HCT116 (cell line): ENCODE data around the gene XPO4. TPM values are rescaled to one million over a fixed set of nuclear protein-coding genes. Genes with fewer than 3 reads are reported as not detected.

ENCODE experiments used
- ATAC-seq: fragments of 200-7000 bp; cut with Tn5 transposase; 2 replicates; pipeline ENCODE4 v1.9.1; 2020; ENCODE audit warnings: mild to moderate bottlenecking, moderate library complexity
- BruUV-seq: library from RNA; stranded (reverse); fragments of 400-500 nt; replicated peaks from 2 replicates; lab custom pipeline; 2021; lab: Mats Ljungman, UMichigan
- CTCF ChIA-PET: fragments of 300-600 bp; sonication (Branson Sonifier 250); formaldehyde crosslinking; loops from one replicate; lab custom pipeline; 2021; ENCODE audit warnings: antibody characterized with exemption; lab: Charles Lee
- POLR2A ChIA-PET: fragments of 300-600, 350-600 bp; sonication (Branson Sonifier 250); formaldehyde crosslinking; loops from one replicate; lab custom pipeline; 2021; ENCODE audit warnings: antibody characterized with exemption; lab: Charles Lee
- RAD21 ChIA-PET, 2 experiments: fragments of 300-600 bp; sonication (Branson Sonifier 250); formaldehyde crosslinking; loops; one replicate each; lab custom pipeline; 2023; ENCODE audit warnings: low total read pairs in 2 of 2; ENCODE audit not compliant: uncharacterized antibody in 2 of 2, unreplicated experiment in 2 of 2, low non-redundant PET in 1 of 2; lab: Charles Lee
- DNase-seq: peaks from one replicate; pipeline ENCODE4 v3.0.0-alpha.2; 2010; ENCODE audit warnings: low read depth, low spot score
- H2AFZ ChIP-seq: fragments of 200-600 bp; shearing (Covaris generic), sonication (generic); 2 replicates; pipeline ENCODE4 v1.6.1; 2017; ENCODE audit warnings: low read depth, mixed run types, mixed read lengths, antibody characterized with exemption, low read length; ENCODE audit not compliant: poor library complexity, severe bottlenecking
- H3K27ac ChIP-seq: 2 replicates; pipeline ENCODE4 v1.5.1; 2012; ENCODE audit warnings: low read depth, low read length
- H3K27me3 ChIP-seq: fragments of 200-600 bp; sonication (generic); 2 replicates; pipeline ENCODE4 v1.6.1; 2016; ENCODE audit warnings: mixed run types, low read length, mixed read lengths; ENCODE audit not compliant: insufficient read depth
- H3K36me3 ChIP-seq, 2 experiments: fragments of 200-500 bp in 1 of 2; fragments of 200-600 bp in 1 of 2; sonication (Bioruptor generic) in 1 of 2; sonication (generic) in 1 of 2; 2 replicates each; pipeline versions ENCODE4 v1.5.1 to v1.6.1; 2014 to 2016; ENCODE audit warnings: low read length in 2 of 2, inconsistent platforms in 1 of 2, mixed read lengths in 1 of 2, mixed run types in 1 of 2; ENCODE audit not compliant: insufficient read depth in 2 of 2, control insufficient read depth in 1 of 2
- H3K4me1 ChIP-seq, 2 experiments: fragments of 200-600 bp in 1 of 2; sonication (generic) in 1 of 2; 2 replicates each; pipeline versions ENCODE4 v1.5.1 to v1.6.1; 2012 to 2017; ENCODE audit warnings: low read length in 2 of 2, inconsistent platforms in 1 of 2, mild to moderate bottlenecking in 1 of 2, mixed read lengths in 1 of 2, mixed run types in 1 of 2, moderate library complexity in 1 of 2; ENCODE audit not compliant: insufficient read depth in 2 of 2, control insufficient read depth in 1 of 2
- H3K4me2 ChIP-seq: fragments of 200-600 bp; sonication (generic); 2 replicates; pipeline ENCODE4 v1.6.1; 2017; ENCODE audit warnings: mixed run types, low read length, mixed read lengths
- H3K4me3 ChIP-seq, 2 experiments: fragments of 200-600 bp in 1 of 2; sonication (generic) in 1 of 2; replicated peaks in 1 of 2; 2 replicates each; pipeline ENCODE4 v1.5.1; 2011 to 2016; ENCODE audit warnings: low read length in 2 of 2, control low read depth in 1 of 2, low read depth in 1 of 2, mild to moderate bottlenecking in 1 of 2, mixed read lengths in 1 of 2, mixed run types in 1 of 2
- H3K79me2 ChIP-seq: fragments of 200-600 bp; sonication (generic); 2 replicates; pipeline ENCODE4 v1.6.1; 2017; ENCODE audit warnings: mild to moderate bottlenecking, mixed run types, low read length, moderate library complexity, mixed read lengths; ENCODE audit not compliant: insufficient read depth
- H3K9ac ChIP-seq: fragments of 200-600 bp; sonication (generic); 2 replicates; pipeline ENCODE4 v1.6.1; 2016; ENCODE audit warnings: low read length, mixed read lengths
- H3K9me2 ChIP-seq: fragments of 200-600 bp; sonication (generic), shearing (Covaris generic); 2 replicates; pipeline ENCODE4 v1.6.1; 2017; ENCODE audit warnings: mixed run types, mild to moderate bottlenecking, moderate library complexity; ENCODE audit not compliant: insufficient read depth
- H3K9me3 ChIP-seq, 2 experiments: fragments of 200-500 bp in 1 of 2; fragments of 200-600 bp in 1 of 2; sonication (Bioruptor generic) in 1 of 2; sonication (generic) in 1 of 2; 2 replicates each; pipeline ENCODE4 v1.6.1; 2014 to 2017; ENCODE audit warnings: low read length in 2 of 2, mixed read lengths in 2 of 2, inconsistent platforms in 1 of 2, low read depth in 1 of 2, mild to moderate bottlenecking in 1 of 2, mixed run types in 1 of 2, moderate library complexity in 1 of 2; ENCODE audit not compliant: control insufficient read depth in 1 of 2, insufficient read depth in 1 of 2
- H4K20me1 ChIP-seq: fragments of 200-600 bp; sonication (generic), shearing (Covaris generic); 2 replicates; pipeline ENCODE4 v1.6.1; 2017; ENCODE audit warnings: mixed run types, mild to moderate bottlenecking, moderate library complexity; ENCODE audit not compliant: insufficient read depth
- CEBPB ChIP-seq: IDR thresholded peaks from 2 replicates; pipeline ENCODE4 v1.6.1; 2012; ENCODE audit warnings: low read depth
- EGR1 ChIP-seq: IDR thresholded peaks from 2 replicates; pipeline ENCODE4 v1.6.1; 2012; ENCODE audit warnings: low read depth
- ELF1 ChIP-seq: IDR thresholded peaks from 2 replicates; pipeline ENCODE4 v1.6.1; 2012; ENCODE audit warnings: low read depth, borderline replicate concordance
- EZH2 ChIP-seq: fragments of 200-600 bp; sonication (generic); IDR thresholded peaks from 2 replicates; pipeline ENCODE4 v1.6.1; 2017; ENCODE audit warnings: antibody characterized with exemption, mixed run types
- FOSL1 ChIP-seq: IDR thresholded peaks from 2 replicates; pipeline ENCODE4 v1.6.1; 2012; ENCODE audit warnings: low read depth
- POLR2A ChIP-seq: IDR thresholded peaks from 2 replicates; pipeline ENCODE4 v1.7.0; 2011; ENCODE audit warnings: borderline replicate concordance; ENCODE audit not compliant: insufficient read depth, insufficient read length; ENCODE audit errors: extremely low read depth
- POLR2AphosphoS5 ChIP-seq: IDR thresholded peaks from 2 replicates; pipeline ENCODE4 v1.6.1; 2011; ENCODE audit warnings: mild to moderate bottlenecking, low read depth, low read length, moderate library complexity
- SIN3A ChIP-seq: IDR thresholded peaks from 2 replicates; pipeline ENCODE4 v1.6.1; 2012; ENCODE audit warnings: low read depth
- SP1 ChIP-seq: IDR thresholded peaks from 2 replicates; pipeline ENCODE4 v1.6.1; 2012; ENCODE audit warnings: low read depth
- SRF ChIP-seq: IDR thresholded peaks from 2 replicates; pipeline ENCODE4 v1.6.1; 2012; ENCODE audit warnings: low read depth
- YY1 ChIP-seq: IDR thresholded peaks from 2 replicates; pipeline ENCODE4 v1.6.1; 2011; ENCODE audit warnings: low read length, low read depth, moderate library complexity, mild to moderate bottlenecking; ENCODE audit not compliant: insufficient replicate concordance; ENCODE audit errors: extremely low read depth
- ZFX ChIP-seq: fragments of 450-650 bp; IDR thresholded peaks from 2 replicates; pipeline ENCODE4 v1.6.1; 2017
- ZNF274 ChIP-seq: fragments of 200-500 bp; sonication (Bioruptor generic); IDR thresholded peaks from 2 replicates; pipeline ENCODE4 v1.6.1; 2014; ENCODE audit warnings: mild to moderate bottlenecking, low read depth, low read length, inconsistent platforms
- intact Hi-C: fragments of 100-400 bp; cut with micrococcal nuclease; formaldehyde crosslinking; loops from 2 replicates; pipeline ENCODE4 v1.10.0; 2022
- total RNA-seq: library from RNA; stranded (reverse); gene quantifications from one replicate; pipeline ENCODE4 v1.2.1, GENCODE V29; 2021; ENCODE audit not compliant: unreplicated experiment
- TF ChIP-seq, protein P1 (sequence below): IDR thresholded peaks from 2 replicates; pipeline ENCODE4 v1.6.1; 2012
- TF ChIP-seq, protein P2 (sequence below): IDR thresholded peaks from 2 replicates; pipeline ENCODE4 v1.6.1; 2012
- TF ChIP-seq, protein P3 (sequence below): IDR thresholded peaks from 2 replicates; pipeline ENCODE4 v1.6.1; 2011; ENCODE audit warnings: mild to moderate bottlenecking, low read length, moderate library complexity; ENCODE audit not compliant: insufficient replicate concordance; ENCODE audit errors: extremely low read depth
- TF ChIP-seq, protein P4 (sequence below): IDR thresholded peaks from 2 replicates; pipeline ENCODE4 v1.6.1; 2012; ENCODE audit warnings: low read depth

XPO4 gene
- total RNA-seq, 1 experiment from 2014 or later: 29.7 TPM

DNA sequence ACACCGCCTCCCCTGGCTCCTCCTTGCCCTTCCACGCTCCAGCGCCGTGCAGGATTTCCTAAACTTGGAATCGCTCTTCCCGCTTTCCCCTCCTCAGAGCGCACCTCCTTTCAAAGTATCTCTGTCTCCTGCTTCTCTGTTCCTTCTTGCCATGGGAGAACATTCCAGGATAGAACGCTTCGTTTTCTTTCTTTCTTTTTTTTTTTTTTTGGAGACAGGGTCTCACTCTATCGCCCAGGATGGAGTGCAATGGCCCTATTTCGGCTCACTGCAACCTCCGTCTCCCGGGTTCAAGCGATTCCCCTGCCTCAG is 574 bp upstream of the XPO4 start:
- POLR2A ChIA-PET: interaction anchor here (0.7 kb wide), 1 partner anchor 531 kb away, joined by 3 read pairs; no protein-coding TSS in a partner anchor
- TF ChIP-seq SRF (no peak), ZNF274 (no peak), ELF1 (no peak), CEBPB (no peak), YY1 (no peak), ZFX (no peak), EZH2 (no peak), FOSL1 (no peak), POLR2AphosphoS5 (no peak), SIN3A (no peak), POLR2A (no peak), SP1 (no peak), EGR1 (no peak)
- TF ChIP-seq, protein P1, sequence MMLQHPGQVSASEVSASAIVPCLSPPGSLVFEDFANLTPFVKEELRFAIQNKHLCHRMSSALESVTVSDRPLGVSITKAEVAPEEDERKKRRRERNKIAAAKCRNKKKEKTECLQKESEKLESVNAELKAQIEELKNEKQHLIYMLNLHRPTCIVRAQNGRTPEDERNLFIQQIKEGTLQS: no peak
- TF ChIP-seq, protein P2, sequence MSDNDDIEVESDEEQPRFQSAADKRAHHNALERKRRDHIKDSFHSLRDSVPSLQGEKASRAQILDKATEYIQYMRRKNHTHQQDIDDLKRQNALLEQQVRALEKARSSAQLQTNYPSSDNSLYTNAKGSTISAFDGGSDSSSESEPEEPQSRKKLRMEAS: no peak
- TF ChIP-seq, protein P3, sequence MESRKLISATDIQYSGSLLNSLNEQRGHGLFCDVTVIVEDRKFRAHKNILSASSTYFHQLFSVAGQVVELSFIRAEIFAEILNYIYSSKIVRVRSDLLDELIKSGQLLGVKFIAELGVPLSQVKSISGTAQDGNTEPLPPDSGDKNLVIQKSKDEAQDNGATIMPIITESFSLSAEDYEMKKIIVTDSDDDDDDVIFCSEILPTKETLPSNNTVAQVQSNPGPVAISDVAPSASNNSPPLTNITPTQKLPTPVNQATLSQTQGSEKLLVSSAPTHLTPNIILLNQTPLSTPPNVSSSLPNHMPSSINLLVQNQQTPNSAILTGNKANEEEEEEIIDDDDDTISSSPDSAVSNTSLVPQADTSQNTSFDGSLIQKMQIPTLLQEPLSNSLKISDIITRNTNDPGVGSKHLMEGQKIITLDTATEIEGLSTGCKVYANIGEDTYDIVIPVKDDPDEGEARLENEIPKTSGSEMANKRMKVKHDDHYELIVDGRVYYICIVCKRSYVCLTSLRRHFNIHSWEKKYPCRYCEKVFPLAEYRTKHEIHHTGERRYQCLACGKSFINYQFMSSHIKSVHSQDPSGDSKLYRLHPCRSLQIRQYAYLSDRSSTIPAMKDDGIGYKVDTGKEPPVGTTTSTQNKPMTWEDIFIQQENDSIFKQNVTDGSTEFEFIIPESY: no peak
- TF ChIP-seq, protein P4, sequence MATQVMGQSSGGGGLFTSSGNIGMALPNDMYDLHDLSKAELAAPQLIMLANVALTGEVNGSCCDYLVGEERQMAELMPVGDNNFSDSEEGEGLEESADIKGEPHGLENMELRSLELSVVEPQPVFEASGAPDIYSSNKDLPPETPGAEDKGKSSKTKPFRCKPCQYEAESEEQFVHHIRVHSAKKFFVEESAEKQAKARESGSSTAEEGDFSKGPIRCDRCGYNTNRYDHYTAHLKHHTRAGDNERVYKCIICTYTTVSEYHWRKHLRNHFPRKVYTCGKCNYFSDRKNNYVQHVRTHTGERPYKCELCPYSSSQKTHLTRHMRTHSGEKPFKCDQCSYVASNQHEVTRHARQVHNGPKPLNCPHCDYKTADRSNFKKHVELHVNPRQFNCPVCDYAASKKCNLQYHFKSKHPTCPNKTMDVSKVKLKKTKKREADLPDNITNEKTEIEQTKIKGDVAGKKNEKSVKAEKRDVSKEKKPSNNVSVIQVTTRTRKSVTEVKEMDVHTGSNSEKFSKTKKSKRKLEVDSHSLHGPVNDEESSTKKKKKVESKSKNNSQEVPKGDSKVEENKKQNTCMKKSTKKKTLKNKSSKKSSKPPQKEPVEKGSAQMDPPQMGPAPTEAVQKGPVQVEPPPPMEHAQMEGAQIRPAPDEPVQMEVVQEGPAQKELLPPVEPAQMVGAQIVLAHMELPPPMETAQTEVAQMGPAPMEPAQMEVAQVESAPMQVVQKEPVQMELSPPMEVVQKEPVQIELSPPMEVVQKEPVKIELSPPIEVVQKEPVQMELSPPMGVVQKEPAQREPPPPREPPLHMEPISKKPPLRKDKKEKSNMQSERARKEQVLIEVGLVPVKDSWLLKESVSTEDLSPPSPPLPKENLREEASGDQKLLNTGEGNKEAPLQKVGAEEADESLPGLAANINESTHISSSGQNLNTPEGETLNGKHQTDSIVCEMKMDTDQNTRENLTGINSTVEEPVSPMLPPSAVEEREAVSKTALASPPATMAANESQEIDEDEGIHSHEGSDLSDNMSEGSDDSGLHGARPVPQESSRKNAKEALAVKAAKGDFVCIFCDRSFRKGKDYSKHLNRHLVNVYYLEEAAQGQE: no peak
- DNase-seq: no peak
- peaks cover 44% of the 10 kb centered on the region for H3K79me2 ChIP-seq
- CTCF ChIA-PET: no interaction called here
- no peak overlapping the region for H2AFZ ChIP-seq
- RAD21 ChIA-PET: no interaction called here
- no peaks in the 10 kb centered on the region for H3K9me3 ChIP-seq
- peaks cover 2 to 10% of the 10 kb centered on the region in 2 experiments; a peak in 2 of 4 replicates for H3K36me3 ChIP-seq
- peak overlapping the region; percentile 76 for H3K27ac ChIP-seq
- intact Hi-C loops: no loop called here
- H3K9ac ChIP-seq: peak overlapping the region; percentile 98
- no peaks in the 10 kb centered on the region for H3K27me3 ChIP-seq
- no peaks in the 10 kb centered on the region for H3K9me2 ChIP-seq
- TSS peak; percentile 74 for BruUV-seq
- ATAC-seq: no peak
- H3K4me1 ChIP-seq: peaks cover 3 to 15% of the 10 kb centered on the region in 2 experiments; a peak in 3 of 4 replicates
- peak overlapping the region; percentile 93 to 98 for H3K4me3 ChIP-seq
- H4K20me1 ChIP-seq: peaks cover 3% of the 10 kb centered on the region; the same call in 1 of the 2 replicates
- peak overlapping the region; percentile 84 for H3K4me2 ChIP-seq
